ENCODE measurements around the gene DCST1.

Gene DCST1

GRCh38 chr1:155075535-155075934 lies 41.9 kb downstream of the DCST1 start:
- no peak for DNase-seq (ENCODE audit: low read depth)

- DNase-seq (ENCODE audit: low read depth): no peak
Measured at GRCh38 chr1:155076371-155076770, 42.7 kb downstream of the DCST1 start.

GRCh38 chr1:155077346-155077745 lies 43.7 kb downstream of the DCST1 start:
- DNase-seq (ENCODE audit: low read depth): no peak

- DNase-seq (ENCODE audit: low read depth): no peak
Measured at GRCh38 chr1:155077758-155078445, 44.3 kb downstream of the DCST1 start.

- DNase-seq (ENCODE audit: low read depth): peak; percentile 55
Measured at GRCh38 chr1:155078469-155079209, 45.0 kb downstream of the DCST1 start, which contains the start of gene EFNA3. TSS of gene EFNA3 (plus strand) at chr1:155078837. CDS start at chr1:155078942, 105 bp downstream.

- no peak for DNase-seq (ENCODE audit: low read depth)
Measured at GRCh38 chr1:155079210-155079486, 45.5 kb downstream of the DCST1 start.

GRCh38 chr1:155079487-155080311 lies 46.1 kb downstream of the DCST1 start:
- no peak for DNase-seq (ENCODE audit: low read depth)

GRCh38 chr1:155080312-155081228 lies 46.9 kb downstream of the DCST1 start:
- DNase-seq (ENCODE audit: low read depth): no peak

GRCh38 chr1:155081472-155082300 lies 48.1 kb downstream of the DCST1 start:
- DNase-seq (ENCODE audit: low read depth): no peak

GRCh38 chr1:155082301-155083051 lies 48.9 kb downstream of the DCST1 start:
- DNase-seq (ENCODE audit: low read depth): no peak

- DNase-seq (ENCODE audit: low read depth): no peak
Measured at GRCh38 chr1:155083052-155083541, 49.5 kb downstream of the DCST1 start.

- no peak for DNase-seq (ENCODE audit: low read depth)
Measured at GRCh38 chr1:155083865-155084721, 50.5 kb downstream of the DCST1 start.

GRCh38 chr1:155084722-155085503 lies 51.3 kb downstream of the DCST1 start:
- peak; percentile 88 for DNase-seq (ENCODE audit: low read depth)

- peak; percentile 66 for DNase-seq (ENCODE audit: low read depth)
Measured at GRCh38 chr1:155085504-155086127, 52.0 kb downstream of the DCST1 start.

- DNase-seq (ENCODE audit: low read depth): peak; percentile 73
Measured at GRCh38 chr1:155086128-155086741, 52.6 kb downstream of the DCST1 start.

- DNase-seq (ENCODE audit: low read depth): no peak
Measured at GRCh38 chr1:155086856-155087535, 53.4 kb downstream of the DCST1 start.
